SU-DHL-6 (cell line): ENCODE results near the gene EPX.
"Not testable (repeated sequence)": the region's sequence is repeated elsewhere in the genome, so short reads cannot be mapped to it uniquely, and the experiment has no call there.

Source experiments
- EZH2phosphoT487 ChIP-seq: fragments of 200-600 bp; sonication (generic), shearing (Covaris generic); conservative IDR thresholded peaks from 2 replicates; pipeline ENCODE4 v1.6.1; 2018; ENCODE audit warnings: mild to moderate bottlenecking, antibody characterized with exemption, low read length, moderate library complexity, mixed read lengths
- TF ChIP-seq, protein P1 (sequence below): fragments of 200-600 bp; sonication (generic); IDR thresholded peaks from one replicate; pipeline ENCODE4 v1.5.1; 2017; ENCODE audit warnings: antibody characterized with exemption, mild to moderate bottlenecking, low read length, moderate library complexity; ENCODE audit not compliant: insufficient read depth, poor library complexity, severe bottlenecking

DNA sequence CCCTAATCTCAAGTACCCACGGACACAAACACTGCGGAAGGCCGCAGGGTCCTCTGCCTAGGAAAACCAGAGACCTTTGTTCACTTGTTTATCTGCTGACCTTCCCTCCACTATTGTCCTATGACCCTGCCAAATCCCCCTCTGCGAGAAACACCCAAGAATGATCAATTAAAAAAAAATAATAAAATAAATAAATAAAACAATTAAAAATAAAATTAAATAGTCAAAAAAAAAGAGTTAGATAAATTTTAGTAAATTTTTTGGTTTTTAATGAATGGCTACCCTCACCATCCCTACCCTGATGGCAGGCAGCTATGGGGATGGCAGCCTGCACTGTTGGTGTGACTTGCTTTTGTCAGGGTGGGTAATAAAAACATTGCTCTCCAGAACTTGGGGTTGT lies 49.2 kb upstream of the EPX start:
- TF ChIP-seq, protein P1, sequence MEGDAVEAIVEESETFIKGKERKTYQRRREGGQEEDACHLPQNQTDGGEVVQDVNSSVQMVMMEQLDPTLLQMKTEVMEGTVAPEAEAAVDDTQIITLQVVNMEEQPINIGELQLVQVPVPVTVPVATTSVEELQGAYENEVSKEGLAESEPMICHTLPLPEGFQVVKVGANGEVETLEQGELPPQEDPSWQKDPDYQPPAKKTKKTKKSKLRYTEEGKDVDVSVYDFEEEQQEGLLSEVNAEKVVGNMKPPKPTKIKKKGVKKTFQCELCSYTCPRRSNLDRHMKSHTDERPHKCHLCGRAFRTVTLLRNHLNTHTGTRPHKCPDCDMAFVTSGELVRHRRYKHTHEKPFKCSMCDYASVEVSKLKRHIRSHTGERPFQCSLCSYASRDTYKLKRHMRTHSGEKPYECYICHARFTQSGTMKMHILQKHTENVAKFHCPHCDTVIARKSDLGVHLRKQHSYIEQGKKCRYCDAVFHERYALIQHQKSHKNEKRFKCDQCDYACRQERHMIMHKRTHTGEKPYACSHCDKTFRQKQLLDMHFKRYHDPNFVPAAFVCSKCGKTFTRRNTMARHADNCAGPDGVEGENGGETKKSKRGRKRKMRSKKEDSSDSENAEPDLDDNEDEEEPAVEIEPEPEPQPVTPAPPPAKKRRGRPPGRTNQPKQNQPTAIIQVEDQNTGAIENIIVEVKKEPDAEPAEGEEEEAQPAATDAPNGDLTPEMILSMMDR = not testable (repeated sequence)
- not testable (repeated sequence) for TF ChIP-seq EZH2phosphoT487
